ENCODE measurements around the gene STOML1. TPM values are rescaled to one million over a fixed set of nuclear protein-coding genes. Genes with fewer than 3 reads are reported as not detected.

Gene STOML1
- total RNA-seq, 4 donors from 2014 or later, result 8.1 to 21.7 (median 13.7) TPM

- peaks cover 0 to 45% of the 10 kb centered on the region in 2 donors for H3K36me3 ChIP-seq
- no peak for TF ChIP-seq EP300 (IDR thresholded peaks at IDR 0.05)
- TF ChIP-seq POLR2AphosphoS5 (IDR thresholded peaks at IDR 0.05), result no peak
- no peak for TF ChIP-seq CTCF (IDR thresholded peaks at IDR 0.05)
- no peak for TF ChIP-seq POLR2A (IDR thresholded peaks at IDR 0.05)
- WGBS, 2 donors (ENCODE audit: low coverage in 1 of 2), result 60% methylated on average over 1 of the region's 13 CpGs; no CpG with 5 or more reads in 1 of the 2 donors
- peak overlapping the region in 3 of 4 donors; percentile 88 to 95 (median 89) for H3K27ac ChIP-seq
- ATAC-seq, result no peak
- no peaks in the 10 kb centered on the region for H3K27me3 ChIP-seq
- peaks cover 4 to 90% (median 62%) of the 10 kb centered on the region in 3 donors for H3K4me1 ChIP-seq
- no peaks in the 10 kb centered on the region for H3K9me3 ChIP-seq
- H3K4me3 ChIP-seq, result no peak overlapping the region
Observed at GRCh38 chr15:73985101-73985873, 6.8 kb downstream of the STOML1 start.

GRCh38 chr15:73984208-73984979 lies 7.7 kb downstream of the STOML1 start:
- no peaks in the 10 kb centered on the region for H3K9me3 ChIP-seq
- peaks cover 4 to 81% (median 55%) of the 10 kb centered on the region in 3 donors for H3K4me1 ChIP-seq
- TF ChIP-seq POLR2A (IDR thresholded peaks at IDR 0.05) (no peak), POLR2AphosphoS5 (IDR thresholded peaks at IDR 0.05) (no peak), CTCF (IDR thresholded peaks at IDR 0.05) (no peak), EP300 (IDR thresholded peaks at IDR 0.05) (no peak)
- no peak for ATAC-seq
- H3K27me3 ChIP-seq, result no peaks in the 10 kb centered on the region
- no peak overlapping the region for H3K4me3 ChIP-seq
- peaks cover 0 to 45% of the 10 kb centered on the region in 2 donors for H3K36me3 ChIP-seq
- 67 to 87% methylated on average over 3 to 4 of the region's 13 CpGs for WGBS, 2 donors (ENCODE audit: low coverage in 1 of 2)
- peak overlapping the region in 3 of 4 donors; percentile 88 to 95 (median 89) for H3K27ac ChIP-seq

- no CpG with 5 or more reads among the region's 9 CpGs for whole genome bisulfite sequencing, 2 donors (ENCODE audit: low coverage in 1 of 2)
- Histone ChIP-seq H3K27me3 (no peaks in the 10 kb centered on the region), H3K27ac (peak overlapping the region in 3 of 4 donors; percentile 88 to 95 (median 89)), H3K4me1 (peaks cover 4 to 75% (median 52%) of the 10 kb centered on the region in 3 donors), H3K9me3 (no peaks in the 10 kb centered on the region), H3K36me3 (peaks cover 0 to 39% of the 10 kb centered on the region in 2 donors), H3K4me3 (no peak overlapping the region)
- TF ChIP-seq POLR2A (IDR thresholded peaks at IDR 0.05) (no peak), EP300 (IDR thresholded peaks at IDR 0.05) (no peak), POLR2AphosphoS5 (IDR thresholded peaks at IDR 0.05) (no peak), CTCF (IDR thresholded peaks at IDR 0.05) (no peak)
- ATAC-seq, result no peak
Observed at GRCh38 chr15:73983773-73984172, 8.3 kb downstream of the STOML1 start.

GRCh38 chr15:73983211-73983727 lies 8.8 kb downstream of the STOML1 start:
- peak; percentile 29 for TF ChIP-seq POLR2AphosphoS5 (IDR thresholded peaks at IDR 0.05)
- TF ChIP-seq EP300 (IDR thresholded peaks at IDR 0.05), result no peak
- TF ChIP-seq POLR2A (IDR thresholded peaks at IDR 0.05), result no peak
- peak; percentile 67 for ATAC-seq
- Histone ChIP-seq H3K27me3 (no peaks in the 10 kb centered on the region), H3K4me1 (peaks cover 4 to 70% (median 48%) of the 10 kb centered on the region in 3 donors), H3K36me3 (peaks cover 0 to 34% of the 10 kb centered on the region in 2 donors), H3K27ac (peak overlapping the region; percentile 21 to 95 (median 88)), H3K4me3 (peak overlapping the region in 1 of 2 donors; percentile 19), H3K9me3 (no peaks in the 10 kb centered on the region)
- WGBS, 2 donors (ENCODE audit: low coverage in 1 of 2), result no CpG with 5 or more reads among the region's 10 CpGs

Measured in gastroesophageal sphincter (tissue), 4 donors.